K562 (cell line): ENCODE results near the gene RPRML. TPM values are rescaled to one million over a fixed set of nuclear protein-coding genes. Genes with fewer than 3 reads are reported as not detected.

ENCODE experiments used
- ATAC-seq: fragments of 200-7000 bp; cut with Tn5 transposase; 3 replicates; pipeline ENCODE4 v1.9.1; 2020; ENCODE audit warnings: moderate library complexity
- BruUV-seq: library from RNA; stranded (reverse); fragments of 400-500 nt; replicated peaks from 2 replicates; lab custom pipeline; 2021; lab: Mats Ljungman, UMichigan
- CTCF ChIA-PET: fragments of 300-600 bp; formaldehyde crosslinking; extraction: SDS; loops from one replicate; lab custom pipeline; 2021; ENCODE audit warnings: low intra/inter-chr PET ratio; lab: Yijun Ruan, JAX
- POLR2A ChIA-PET: fragments of 300-600, 350-650 bp; sonication (Branson Sonifier 250); formaldehyde crosslinking; extraction: SDS; loops from one replicate; lab custom pipeline; 2021; ENCODE audit warnings: antibody characterized with exemption, inconsistent platforms; lab: Yijun Ruan, JAX
- DNase-seq, 4 experiments: peaks; one replicate each; pipeline versions ENCODE4 v3.0.0 to v3.0.0-alpha.2; 2011 to 2018; ENCODE audit warnings: low spot score in 3 of 4, mixed read lengths in 3 of 4; ENCODE audit errors: extremely low read depth in 1 of 4
- FAIRE-seq: peaks from 2 replicates; lab custom pipeline; 2011; peaks lifted over from hg19 to GRCh38; lab: Jason Lieb, UNC
- H2AFZ ChIP-seq: 2 replicates; pipeline ENCODE4 v1.6.0; 2011; ENCODE audit warnings: low read depth, low read length, control low read depth, inconsistent platforms
- H3K27ac ChIP-seq: fragments of 200-600 bp; 3 replicates; pipeline ENCODE4 v1.8.0; 2011; ENCODE audit warnings: low read depth, mild to moderate bottlenecking, control low read depth, inconsistent platforms, low read length, moderate library complexity, mixed read lengths; ENCODE audit errors: extremely low read depth
- H3K27me3 ChIP-seq, 2 experiments: fragments of 300-600 bp in 1 of 2; 2 replicates in 1 of 2; 3 replicates in 1 of 2; pipeline versions ENCODE4 v1.6.0 to v1.8.0; 2011; ENCODE audit warnings: inconsistent platforms in 2 of 2, low read length in 2 of 2, mild to moderate bottlenecking in 1 of 2, mixed read lengths in 1 of 2, moderate library complexity in 1 of 2; ENCODE audit not compliant: control insufficient read depth in 2 of 2, insufficient read depth in 2 of 2
- H3K36me3 ChIP-seq: fragments of 300-600 bp; 3 replicates; pipeline ENCODE4 v1.8.0; 2011; ENCODE audit warnings: mild to moderate bottlenecking, low read length, inconsistent platforms; ENCODE audit not compliant: control insufficient read depth, insufficient read depth
- H3K4me1 ChIP-seq, 2 experiments: fragments of 200-600 bp in 1 of 2; replicated peaks in 1 of 2; 2 replicates in 1 of 2; 3 replicates in 1 of 2; pipeline versions ENCODE4 v1.5.1 to v1.8.0; 2011; ENCODE audit warnings: inconsistent platforms in 2 of 2, low read length in 2 of 2, mild to moderate bottlenecking in 1 of 2, mixed read lengths in 1 of 2, moderate library complexity in 1 of 2; ENCODE audit not compliant: control insufficient read depth in 2 of 2, insufficient read depth in 2 of 2
- H3K4me2 ChIP-seq: 2 replicates; pipeline ENCODE4 v1.6.1; 2011; ENCODE audit warnings: low read length, control low read depth, inconsistent platforms, mixed read lengths; ENCODE audit not compliant: insufficient read depth
- H3K4me3 ChIP-seq: fragments of 200-600 bp; sonication (generic), shearing (Covaris generic); 2 replicates; pipeline ENCODE4 v1.5.1; 2016; ENCODE audit warnings: control low read depth, inconsistent platforms
- H3K79me2 ChIP-seq: fragments of 200-600 bp; 3 replicates; pipeline ENCODE4 v1.8.0; 2011; ENCODE audit warnings: low read length, inconsistent platforms; ENCODE audit not compliant: control insufficient read depth, insufficient read depth
- H3K9ac ChIP-seq, 2 experiments: 2 replicates each; pipeline versions ENCODE4 v1.6.0 to v1.6.1; 2011; ENCODE audit warnings: low read depth in 2 of 2, low read length in 2 of 2, control low read depth in 1 of 2, inconsistent platforms in 1 of 2, mild to moderate bottlenecking in 1 of 2, mixed read lengths in 1 of 2; ENCODE audit not compliant: insufficient read depth in 1 of 2
- H3K9me1 ChIP-seq: one replicate; pipeline ENCODE4 v1.6.0; 2011; ENCODE audit warnings: inconsistent platforms, mild to moderate bottlenecking, low read length, moderate library complexity; ENCODE audit not compliant: control insufficient read depth, insufficient read depth
- H3K9me3 ChIP-seq: replicated peaks from 2 replicates; pipeline ENCODE4 v1.5.1; 2011; ENCODE audit warnings: low read depth, low read length, inconsistent platforms; ENCODE audit not compliant: control insufficient read depth, insufficient read depth
- H4K20me1 ChIP-seq: replicated peaks from 2 replicates; pipeline ENCODE4 v1.6.1; 2011; ENCODE audit warnings: low read length, inconsistent platforms, mixed read lengths; ENCODE audit not compliant: control insufficient read depth, insufficient read depth
- E4F1 ChIP-seq: fragments of 250-450 bp; sonication (Bioruptor Pico); IDR thresholded peaks from 2 replicates; pipeline ENCODE4 v1.5.0; 2021; ENCODE audit warnings: mild to moderate bottlenecking, borderline replicate concordance
- HOXB6 ChIP-seq: fragments of 250-450 bp; sonication (Bioruptor Pico); IDR thresholded peaks from 2 replicates; pipeline ENCODE4 v1.5.1; 2022; ENCODE audit warnings: mild to moderate bottlenecking, borderline replicate concordance
- RAD51 ChIP-seq: fragments of 450-650 bp; IDR thresholded peaks from 2 replicates; pipeline ENCODE4 v1.7.1; 2016; ENCODE audit warnings: low read depth, mild to moderate bottlenecking, borderline replicate concordance
- RBM17 ChIP-seq: fragments of 200-400 bp; formaldehyde crosslinking; IDR thresholded peaks from 2 replicates; pipeline ENCODE4 v1.6.1; 2017; ENCODE audit warnings: low read depth, mild to moderate bottlenecking, low read length, borderline replicate concordance
- WHSC1 ChIP-seq: IDR thresholded peaks from one replicate; pipeline ENCODE4 v1.6.1; 2012; ENCODE audit warnings: low read length, control low read depth, inconsistent platforms
- ZNF324 ChIP-seq: fragments of 250-450 bp; sonication (Bioruptor Pico); IDR thresholded peaks from 2 replicates; pipeline ENCODE4 v1.4.0; 2020; ENCODE audit warnings: mild to moderate bottlenecking
- WGBS: fragments of 100-300 bp; shearing (Covaris generic); methylation state at CpG from one replicate; pipeline ENCODE4 v1.1.6; 2016; ENCODE audit warnings: low coverage, mixed read lengths; ENCODE audit not compliant: insufficient coverage; ENCODE audit errors: missing lambda C conversion rate; 5-methylcytosine and 5-hydroxymethylcytosine counted together
- in situ Hi-C: fragments of 300-500 bp; cut with MboI; formaldehyde crosslinking; loops from 4 replicates; pipeline ENCODE4 v1.15.0; 2018; ENCODE audit warnings: inconsistent platforms, mixed read lengths
- intact Hi-C: fragments of 100-400 bp; cut with micrococcal nuclease; formaldehyde crosslinking; loops from 2 replicates; pipeline ENCODE4 v1.14.2; 2022
- polyA plus RNA-seq, 8 experiments: library from polyadenylated mRNA; depleted of rRNA in 4 of 8; stranded (reverse) in 5 of 8; unstranded in 3 of 8; fragments of >200 nt; fragmentation: Nextera tagmentation in 2 of 8; fragmentation: Illumina TruSeq in 1 of 8; extraction: Ambion mirVana in 2 of 8; extraction: Trizol in 1 of 8; gene quantifications; 2 replicates each; pipeline versions ENCODE4 v1.2.1 to v1.2.3, GENCODE V29; 2011 to 2014; ENCODE audit warnings: inconsistent platforms in 1 of 8, missing spikeins in 1 of 8
- total RNA-seq, 7 experiments: library from RNA; depleted of rRNA in 6 of 7; stranded (reverse); fragments of >200 nt in 6 of 7; fragmentation: Illumina TruSeq in 2 of 7; extraction: Trizol in 2 of 7; gene quantifications; 2 replicates each; pipeline versions ENCODE4 v1.2.1 to v1.2.3, GENCODE V29; 2011 to 2021; ENCODE audit warnings: low replicate concordance in 1 of 7
- TF ChIP-seq, protein P1 (sequence below): fragments of 250-450 bp; sonication (Bioruptor Pico); IDR thresholded peaks from 2 replicates; pipeline ENCODE4 v1.4.0; 2020

RPRML gene
- total and polyA plus RNA-seq, 9 of the 15 experiments (the other 6 are each of a cell fraction or from before 2014, with no cell fraction given), result not detected

- H3K4me1 ChIP-seq, result peaks cover 10 to 24% of the 10 kb centered on the region in 2 experiments; a peak in 4 of 5 replicates
- TF ChIP-seq E4F1 (CRISPR knock-in tag), result no peak
- TF ChIP-seq, protein P1, sequence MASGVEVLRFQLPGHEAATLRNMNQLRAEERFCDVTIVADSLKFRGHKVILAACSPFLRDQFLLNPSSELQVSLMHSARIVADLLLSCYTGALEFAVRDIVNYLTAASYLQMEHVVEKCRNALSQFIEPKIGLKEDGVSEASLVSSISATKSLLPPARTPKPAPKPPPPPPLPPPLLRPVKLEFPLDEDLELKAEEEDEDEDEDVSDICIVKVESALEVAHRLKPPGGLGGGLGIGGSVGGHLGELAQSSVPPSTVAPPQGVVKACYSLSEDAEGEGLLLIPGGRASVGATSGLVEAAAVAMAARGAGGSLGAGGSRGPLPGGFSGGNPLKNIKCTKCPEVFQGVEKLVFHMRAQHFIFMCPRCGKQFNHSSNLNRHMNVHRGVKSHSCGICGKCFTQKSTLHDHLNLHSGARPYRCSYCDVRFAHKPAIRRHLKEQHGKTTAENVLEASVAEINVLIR, result no peak
- TF ChIP-seq HOXB6 (CRISPR knock-in tag), result no peak
- no peak for TF ChIP-seq ZNF324 (CRISPR knock-in tag)
- TF ChIP-seq RBM17, result no peak
- TF ChIP-seq RAD51, result no peak
- TF ChIP-seq WHSC1, result no peak
- no peaks in the 10 kb centered on the region for H3K9me1 ChIP-seq
- POLR2A ChIA-PET, result interaction anchor here (0.7 to 1.1 kb wide), 2 partner anchors 9 to 1279 kb away, joined by 3 read pairs; no protein-coding TSS in a partner anchor
- H3K4me2 ChIP-seq, result no peak overlapping the region
- DNase-seq, result no peak
- BruUV-seq, result no TSS peak
- CTCF ChIA-PET, result no interaction called here
- peaks cover 4% of the 10 kb centered on the region; the same call in 1 of the 2 replicates for H4K20me1 ChIP-seq
- intact Hi-C loops, result no loop called here
- H3K4me3 ChIP-seq, result no peak overlapping the region
- ATAC-seq, result no peak
- FAIRE-seq, result no peak
- in situ Hi-C loops, result no loop called here
- H3K27ac ChIP-seq, result no peak overlapping the region
- no peaks in the 10 kb centered on the region for H3K36me3 ChIP-seq
- 32% methylated on average over 11 of the region's 11 CpGs for WGBS
- no peak overlapping the region for H3K9ac ChIP-seq
- no peak overlapping the region for H2AFZ ChIP-seq
- no peaks in the 10 kb centered on the region for H3K9me3 ChIP-seq
- H3K79me2 ChIP-seq, result no peaks in the 10 kb centered on the region
- H3K27me3 ChIP-seq, result peaks cover 47 to 65% of the 10 kb centered on the region in 2 experiments; a peak in 4 of 5 replicates
Measured at GRCh38 chr17:46974086-46974485, 5.0 kb downstream of the RPRML start.
